BLaER1 (cell line): ENCODE data around the gene COL4A3.

ENCODE experiments used
- H3K27ac ChIP-seq: shearing (Covaris generic); formaldehyde crosslinking; 2 replicates; pipeline ENCODE4 v1.8.1; 2022
- H3K27me3 ChIP-seq: shearing (Covaris generic); formaldehyde crosslinking; 2 replicates; pipeline ENCODE4 v1.8.1; 2022
- H3K36me3 ChIP-seq: shearing (Covaris generic); formaldehyde crosslinking; 2 replicates; pipeline ENCODE4 v1.8.1; 2022
- H3K4me1 ChIP-seq: shearing (Covaris generic); formaldehyde crosslinking; 2 replicates; pipeline ENCODE4 v1.8.1; 2022
- H3K4me2 ChIP-seq: shearing (Covaris generic); formaldehyde crosslinking; 2 replicates; pipeline ENCODE4 v1.8.1; 2022
- H3K4me3 ChIP-seq: shearing (Covaris generic); formaldehyde crosslinking; 2 replicates; pipeline ENCODE4 v1.8.1; 2022
- H3K9ac ChIP-seq: shearing (Covaris generic); formaldehyde crosslinking; 2 replicates; pipeline ENCODE4 v1.8.1; 2022
- H3K9me3 ChIP-seq: shearing (Covaris generic); formaldehyde crosslinking; 2 replicates; pipeline ENCODE4 v1.8.1; 2022
- H4K20me1 ChIP-seq: shearing (Covaris generic); formaldehyde crosslinking; 2 replicates; pipeline ENCODE4 v1.8.1; 2022
- Cebpa-rat ChIP-seq: shearing (Covaris generic); IDR thresholded peaks from 2 replicates; pipeline ENCODE4 v1.8.1; 2022

COL4A3 gene

DNA sequence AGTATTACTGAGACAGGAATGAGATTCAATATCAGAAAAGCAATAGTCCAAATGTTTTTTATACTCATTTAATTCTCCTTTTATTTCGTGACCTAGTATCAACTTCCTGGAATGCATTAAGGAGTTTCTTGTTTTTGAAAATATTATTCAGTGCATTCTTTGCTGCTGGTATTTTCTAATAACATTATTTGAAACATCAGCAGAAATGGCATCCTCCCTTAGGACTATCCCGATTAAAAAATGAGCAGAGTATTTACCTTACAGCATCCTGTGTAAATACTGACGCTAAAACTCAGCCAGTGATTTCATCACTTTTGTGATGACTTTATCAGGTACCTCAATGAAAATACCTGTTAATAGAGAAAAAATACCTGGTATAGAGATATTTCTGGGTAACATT, 16.3 kb downstream of the COL4A3 start:
- Histone ChIP-seq H3K4me2 (no peak overlapping the region), H3K4me3 (no peak overlapping the region), H3K4me1 (no peaks in the 10 kb centered on the region), H3K9ac (no peak overlapping the region), H3K36me3 (no peaks in the 10 kb centered on the region), H3K9me3 (no peaks in the 10 kb centered on the region), H3K27ac (no peak overlapping the region), H4K20me1 (no peaks in the 10 kb centered on the region), H3K27me3 (no peaks in the 10 kb centered on the region)
- no peak for TF ChIP-seq Cebpa-rat

DNA sequence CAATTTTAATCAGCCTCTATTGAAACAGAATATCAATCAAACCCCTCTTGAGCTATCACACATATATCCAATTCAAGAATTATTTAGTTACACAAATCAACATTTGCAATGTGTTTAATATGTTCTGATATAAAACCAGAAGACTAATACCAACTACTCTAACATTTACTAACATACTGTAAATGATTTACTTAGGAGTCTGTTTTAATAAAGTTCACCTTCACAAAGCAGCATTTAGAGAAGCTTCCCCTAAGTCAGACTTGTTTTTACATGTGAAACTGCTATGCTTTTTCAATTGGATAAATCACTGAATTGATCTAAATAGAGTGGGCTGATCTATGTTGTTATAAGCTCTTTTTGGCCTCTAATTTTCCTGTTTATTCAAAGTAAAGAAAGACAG, 18.3 kb downstream of the COL4A3 start:
- no peak overlapping the region for H3K4me3 ChIP-seq
- H3K9ac ChIP-seq, result no peak overlapping the region
- H3K9me3 ChIP-seq, result peaks cover 4% of the 10 kb centered on the region; the same call in 1 of the 2 replicates
- no peak overlapping the region for H3K4me2 ChIP-seq
- H3K27me3 ChIP-seq, result no peaks in the 10 kb centered on the region
- H3K27ac ChIP-seq, result no peak overlapping the region
- no peaks in the 10 kb centered on the region for H3K36me3 ChIP-seq
- H3K4me1 ChIP-seq, result peaks cover 19% of the 10 kb centered on the region
- no peaks in the 10 kb centered on the region for H4K20me1 ChIP-seq
- TF ChIP-seq Cebpa-rat, result no peak

DNA sequence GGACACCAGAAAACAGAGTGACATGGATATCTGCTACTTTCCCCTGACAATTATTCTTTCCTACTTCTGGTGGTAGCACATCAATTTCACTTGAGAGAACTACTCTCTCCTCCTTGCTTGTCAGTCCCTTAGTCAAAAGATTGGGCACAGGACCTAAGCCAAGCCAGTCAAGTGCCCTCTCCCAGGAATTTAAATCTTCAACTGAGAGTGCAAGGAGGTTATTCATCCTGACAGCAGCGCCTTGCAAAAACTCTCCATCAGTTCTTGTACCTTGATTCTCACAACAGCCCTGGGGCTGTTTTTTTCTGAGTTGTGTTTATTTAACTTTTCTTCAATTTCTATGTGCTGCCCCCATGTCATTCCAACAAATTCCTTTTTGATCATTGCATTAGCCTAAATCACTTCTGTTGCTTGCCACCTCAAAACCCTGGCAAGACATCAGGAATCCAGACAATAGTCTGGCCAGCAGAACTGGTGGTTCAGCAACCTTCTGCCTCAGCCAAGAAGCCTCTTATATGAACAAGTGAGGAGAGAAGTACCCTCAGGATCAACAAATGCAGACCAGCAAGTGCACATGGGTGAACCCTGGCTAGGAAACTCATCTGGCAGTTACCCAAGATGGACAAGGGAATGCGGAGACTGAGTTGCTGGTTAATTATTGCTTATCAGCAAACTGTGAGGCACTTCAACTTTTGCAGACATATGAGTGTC, 19.4 kb downstream of the COL4A3 start:
- Histone ChIP-seq H3K36me3 (no peaks in the 10 kb centered on the region), H3K9ac (no peak overlapping the region), H4K20me1 (no peaks in the 10 kb centered on the region), H3K9me3 (peaks cover 4% of the 10 kb centered on the region; the same call in 1 of the 2 replicates), H3K27me3 (no peaks in the 10 kb centered on the region), H3K4me2 (no peak overlapping the region), H3K27ac (no peak overlapping the region), H3K4me3 (no peak overlapping the region), H3K4me1 (peaks cover 29% of the 10 kb centered on the region)
- no peak for TF ChIP-seq Cebpa-rat

DNA sequence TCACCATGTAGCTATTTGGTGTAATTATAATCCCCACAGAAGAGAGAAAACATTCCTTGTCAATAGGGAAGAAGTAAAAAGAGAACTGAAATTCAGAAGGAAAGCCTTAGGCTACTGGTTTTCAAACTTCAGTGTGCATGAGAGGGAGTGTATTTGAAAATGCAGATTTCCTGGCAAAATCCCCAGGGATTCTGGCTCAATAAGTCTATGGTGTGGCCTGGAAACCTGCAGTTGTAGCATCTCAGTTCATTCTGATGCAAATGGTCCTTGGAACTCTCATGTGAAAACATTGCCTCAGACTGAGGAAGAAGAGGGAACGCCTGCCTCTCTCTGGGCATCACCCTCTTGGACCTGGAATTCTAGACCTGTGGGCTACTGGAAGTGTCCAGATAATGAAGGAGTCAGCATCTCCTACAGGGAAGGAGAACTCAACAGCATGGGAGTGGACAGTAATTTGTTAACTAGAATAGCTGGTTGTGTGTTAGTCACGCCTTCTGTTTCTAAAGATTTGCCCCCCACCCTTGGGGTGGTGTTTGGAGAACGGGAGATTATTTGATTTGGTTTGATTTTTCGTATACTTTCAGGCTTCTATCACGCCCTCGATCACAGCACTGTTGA, 21.3 kb downstream of the COL4A3 start:
- peaks cover 35% of the 10 kb centered on the region for H3K4me1 ChIP-seq
- H3K27ac ChIP-seq, result no peak overlapping the region
- no peak overlapping the region for H3K9ac ChIP-seq
- H3K9me3 ChIP-seq, result peaks cover 4% of the 10 kb centered on the region; the same call in 1 of the 2 replicates
- no peak overlapping the region for H3K4me2 ChIP-seq
- H3K27me3 ChIP-seq, result no peaks in the 10 kb centered on the region
- no peaks in the 10 kb centered on the region for H4K20me1 ChIP-seq
- no peak overlapping the region for H3K4me3 ChIP-seq
- TF ChIP-seq Cebpa-rat, result no peak
- H3K36me3 ChIP-seq, result no peaks in the 10 kb centered on the region

DNA sequence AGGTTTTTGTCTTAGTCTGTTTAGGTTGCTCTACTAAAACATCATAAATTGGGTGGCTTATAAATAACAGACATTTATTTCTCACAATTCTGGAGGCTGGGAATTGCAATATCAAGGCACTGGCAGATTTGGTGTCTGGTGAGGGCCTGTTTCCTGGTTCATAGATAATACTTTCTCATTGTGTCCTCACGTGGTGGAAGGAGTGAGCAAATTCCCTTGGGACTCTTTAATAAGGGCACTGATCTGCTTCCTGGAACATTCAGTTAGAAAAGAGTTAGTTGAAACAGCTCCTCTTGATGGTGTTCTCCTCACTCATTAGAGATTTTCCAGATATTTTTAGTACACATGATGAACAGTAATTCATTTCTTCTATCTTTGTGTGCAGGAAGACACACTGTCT, 22.3 kb downstream of the COL4A3 start:
- peaks cover 4% of the 10 kb centered on the region; the same call in 1 of the 2 replicates for H3K9me3 ChIP-seq
- H3K4me2 ChIP-seq, result peak overlapping the region; percentile 51
- peaks cover 35% of the 10 kb centered on the region for H3K4me1 ChIP-seq
- H3K36me3 ChIP-seq, result no peaks in the 10 kb centered on the region
- no peaks in the 10 kb centered on the region for H3K27me3 ChIP-seq
- no peak overlapping the region for H3K4me3 ChIP-seq
- TF ChIP-seq Cebpa-rat, result no peak
- H3K9ac ChIP-seq, result no peak overlapping the region
- no peak overlapping the region for H3K27ac ChIP-seq
- H4K20me1 ChIP-seq, result no peaks in the 10 kb centered on the region

DNA sequence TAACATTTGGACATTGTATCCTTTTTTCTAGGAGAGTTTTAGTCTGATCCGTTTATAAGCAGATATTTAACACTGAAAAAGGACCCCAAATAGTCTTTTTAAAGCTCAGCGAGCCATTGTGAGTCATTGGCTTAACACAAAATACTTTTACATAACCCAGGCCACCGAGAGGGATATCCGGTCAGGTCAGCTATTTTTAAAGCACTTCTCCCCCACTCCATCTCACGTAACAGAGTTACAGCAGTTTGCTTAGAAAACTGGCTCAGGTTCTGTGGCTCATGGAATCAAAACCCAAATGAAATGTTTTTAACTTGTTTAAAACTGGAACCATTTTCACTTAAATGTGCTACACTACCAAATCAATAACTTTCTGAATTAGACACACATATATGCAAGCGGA, 23.9 kb downstream of the COL4A3 start:
- TF ChIP-seq Cebpa-rat, result no peak
- H4K20me1 ChIP-seq, result no peaks in the 10 kb centered on the region
- no peaks in the 10 kb centered on the region for H3K27me3 ChIP-seq
- H3K36me3 ChIP-seq, result no peaks in the 10 kb centered on the region
- no peak overlapping the region for H3K27ac ChIP-seq
- peak overlapping the region; percentile 51 for H3K4me2 ChIP-seq
- peaks cover 35% of the 10 kb centered on the region for H3K4me1 ChIP-seq
- no peak overlapping the region for H3K4me3 ChIP-seq
- no peak overlapping the region for H3K9ac ChIP-seq
- peaks cover 4% of the 10 kb centered on the region; the same call in 1 of the 2 replicates for H3K9me3 ChIP-seq

DNA sequence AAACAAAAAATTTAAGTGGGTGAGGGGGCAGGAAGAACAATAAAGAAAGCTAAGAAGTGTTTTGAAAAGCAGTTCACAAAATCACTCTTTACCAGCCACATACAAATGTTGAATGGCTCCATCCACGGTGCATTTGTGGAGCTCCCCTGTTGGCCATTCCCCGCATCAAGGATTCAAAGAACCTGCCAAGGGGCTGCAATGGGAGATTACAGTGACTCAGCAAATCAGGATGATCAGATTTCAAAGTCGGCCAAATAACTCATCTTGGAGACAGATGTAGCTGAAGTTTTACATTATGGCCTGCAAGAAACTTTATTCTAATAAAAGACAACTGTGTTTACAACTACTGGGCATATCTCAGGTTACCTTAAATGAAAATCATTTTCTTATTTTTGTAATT, 26.9 kb downstream of the COL4A3 start:
- Histone ChIP-seq H4K20me1 (no peaks in the 10 kb centered on the region), H3K4me1 (peaks cover 30% of the 10 kb centered on the region), H3K36me3 (no peaks in the 10 kb centered on the region), H3K4me3 (no peak overlapping the region), H3K4me2 (no peak overlapping the region), H3K27ac (no peak overlapping the region), H3K9ac (no peak overlapping the region), H3K9me3 (peaks cover 2% of the 10 kb centered on the region; the same call in 1 of the 2 replicates), H3K27me3 (no peaks in the 10 kb centered on the region)
- TF ChIP-seq Cebpa-rat, result no peak

DNA sequence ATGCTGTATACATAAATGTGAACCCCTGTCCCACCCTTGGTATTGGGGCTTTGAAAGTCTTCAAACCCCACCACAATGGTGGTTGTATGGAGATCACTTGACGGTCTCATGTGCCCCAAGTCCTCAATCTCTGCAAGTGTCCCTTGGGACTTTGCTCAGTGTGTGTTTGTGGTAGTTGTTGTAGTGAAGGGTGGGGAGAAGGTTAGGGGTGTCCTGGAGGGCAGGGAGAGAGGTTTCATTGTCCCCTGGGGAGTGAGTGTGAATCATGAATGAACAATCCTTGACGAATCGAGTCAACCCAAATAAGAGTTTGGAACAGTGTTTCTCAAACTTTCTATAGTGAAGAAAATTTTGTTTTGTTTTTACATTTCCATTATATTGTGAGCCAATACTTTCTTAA, 28.1 kb downstream of the COL4A3 start:
- no peak overlapping the region for H3K4me3 ChIP-seq
- no peak for TF ChIP-seq Cebpa-rat
- peaks cover 19% of the 10 kb centered on the region for H3K4me1 ChIP-seq
- no peaks in the 10 kb centered on the region for H3K36me3 ChIP-seq
- no peaks in the 10 kb centered on the region for H3K27me3 ChIP-seq
- no peaks in the 10 kb centered on the region for H3K9me3 ChIP-seq
- H4K20me1 ChIP-seq, result no peaks in the 10 kb centered on the region
- H3K9ac ChIP-seq, result no peak overlapping the region
- H3K4me2 ChIP-seq, result no peak overlapping the region
- H3K27ac ChIP-seq, result no peak overlapping the region

DNA sequence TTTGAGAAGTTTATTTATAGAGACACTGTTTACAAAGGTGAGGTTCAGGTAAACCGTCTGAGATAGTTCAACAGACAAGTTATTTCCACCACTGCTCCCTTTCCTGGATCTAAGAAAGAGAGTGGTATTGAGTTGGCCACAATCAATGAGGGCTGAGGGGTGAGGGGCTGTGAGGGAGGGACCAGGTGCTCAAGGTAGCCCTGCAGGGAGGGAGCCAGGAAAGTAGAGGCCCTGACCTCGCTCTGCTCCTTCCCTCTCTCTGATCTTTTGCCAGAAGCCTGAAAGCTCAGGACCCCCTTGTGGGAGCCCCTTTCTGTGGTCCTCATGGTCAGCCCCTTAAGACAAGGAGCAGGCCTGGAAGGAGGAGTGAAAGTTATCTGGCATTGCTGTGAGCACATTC, 29.8 kb downstream of the COL4A3 start:
- Histone ChIP-seq H3K9ac (no peak overlapping the region), H3K4me1 (peaks cover 2% of the 10 kb centered on the region; the same call in 1 of the 2 replicates), H3K4me3 (no peak overlapping the region), H3K4me2 (no peak overlapping the region), H4K20me1 (no peaks in the 10 kb centered on the region), H3K36me3 (no peaks in the 10 kb centered on the region), H3K27me3 (no peaks in the 10 kb centered on the region), H3K9me3 (no peaks in the 10 kb centered on the region), H3K27ac (no peak overlapping the region)
- no peak for TF ChIP-seq Cebpa-rat

DNA sequence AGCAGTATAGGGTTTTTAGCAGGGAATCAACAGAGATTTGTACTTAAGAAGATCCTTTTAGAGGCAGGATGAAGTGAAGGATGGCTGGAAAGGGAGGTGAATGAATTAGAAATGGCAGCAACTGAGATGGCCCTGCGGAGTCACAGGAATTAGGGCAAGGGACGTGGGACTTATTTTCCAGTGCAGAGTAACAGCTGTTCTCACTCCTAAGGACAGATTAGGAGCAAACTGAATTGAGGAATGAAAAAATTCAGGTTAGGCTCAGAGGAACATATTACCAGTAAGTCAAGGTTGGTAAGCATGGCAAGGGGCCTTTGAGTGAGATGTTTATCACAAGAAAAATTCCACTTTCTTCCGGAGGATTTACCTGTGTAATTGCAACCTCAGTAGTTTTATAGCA, 34.4 kb downstream of the COL4A3 start:
- Histone ChIP-seq H3K36me3 (no peaks in the 10 kb centered on the region), H4K20me1 (no peaks in the 10 kb centered on the region), H3K27me3 (no peaks in the 10 kb centered on the region), H3K9ac (no peak overlapping the region), H3K9me3 (no peaks in the 10 kb centered on the region), H3K27ac (no peak overlapping the region), H3K4me2 (no peak overlapping the region), H3K4me3 (no peak overlapping the region), H3K4me1 (no peaks in the 10 kb centered on the region)
- no peak for TF ChIP-seq Cebpa-rat
